ENCODE measurements around the gene SCRT2. TPM values are rescaled to one million over a fixed set of nuclear protein-coding genes. Genes with fewer than 3 reads are reported as not detected.

SCRT2 gene
- total and polyA plus RNA-seq, 2 of the 4 experiments (the other 2 are of a cell fraction): not detected

DNA sequence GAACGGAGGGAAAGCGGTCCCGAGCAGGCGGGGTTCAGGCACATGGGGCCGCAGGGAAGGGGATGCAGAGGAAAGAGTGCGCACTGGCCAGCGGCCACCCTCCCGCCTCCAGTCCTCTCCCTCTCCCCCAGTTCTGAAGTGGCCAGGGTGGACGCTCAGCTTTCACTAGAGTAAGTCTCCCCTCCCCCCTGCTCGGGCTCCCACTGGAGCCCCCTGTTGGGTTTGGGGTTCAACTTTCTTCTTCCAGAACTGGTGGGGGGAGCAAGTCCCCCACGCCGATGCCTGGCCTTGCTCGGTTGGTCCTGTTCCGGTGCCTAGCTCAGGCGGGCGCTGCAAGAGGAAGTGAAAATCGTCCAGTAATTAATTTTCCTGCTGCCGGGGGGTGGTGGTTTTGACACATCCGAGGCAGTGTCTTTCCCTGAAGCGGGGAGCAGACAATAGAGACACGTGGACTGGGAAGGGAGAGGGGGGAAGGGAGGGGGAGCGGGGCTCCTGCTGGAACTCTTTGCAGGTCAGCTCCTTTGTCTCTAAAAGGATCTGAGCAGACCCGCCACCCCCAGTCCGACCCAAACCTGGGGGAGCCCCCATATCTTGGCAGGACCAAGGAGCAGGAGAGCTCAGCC lies 824 bp upstream of the SCRT2 start:
- Histone ChIP-seq H3K9me1 (ENCODE audit: insufficient read depth, low read length) (no peaks in the 10 kb centered on the region), H3K4ac (ENCODE audit: low read depth, low read length) (no peak overlapping the region), H3K36me3 (ENCODE audit: control insufficient read depth, insufficient read depth, low read length) (no peaks in the 10 kb centered on the region), H4K20me1 (ENCODE audit: insufficient read depth, low read length) (no peaks in the 10 kb centered on the region), H2AK9ac (replicated peaks; ENCODE audit: low read depth, low read length, poor library complexity) (no peak overlapping the region), H2BK20ac (ENCODE audit: low read depth, low read length) (no peak overlapping the region), H2AK5ac (ENCODE audit: low read depth, low read length) (no peak overlapping the region), H4K91ac (ENCODE audit: insufficient read depth, low read depth, low read length) (no peak overlapping the region), H4K8ac (ENCODE audit: low read depth in 2 of 2, low read length in 2 of 2) (no peak overlapping the region), H3K27me3 (ENCODE audit: control insufficient read depth, insufficient read depth, low read length) (peaks cover 54% of the 10 kb centered on the region), H3K4me2 (ENCODE audit: low read depth, low read length) (no peak overlapping the region), H3K18ac (ENCODE audit: low read depth, low read length) (no peak overlapping the region), H3K4me1 (ENCODE audit: control insufficient read depth, insufficient read depth, low read length) (no peaks in the 10 kb centered on the region), H3K9ac (ENCODE audit: low read depth, low read length) (no peak overlapping the region), H3K56ac (ENCODE audit: extremely low read depth, insufficient read depth, low read length) (no peak overlapping the region), H2BK15ac (ENCODE audit: low read depth, low read length) (no peak overlapping the region), H3K27ac (ENCODE audit: insufficient read depth, low read length) (no peak overlapping the region), H4K5ac (ENCODE audit: low read depth, low read length) (no peak overlapping the region), H2BK120ac (ENCODE audit: low read depth, low read length) (no peak overlapping the region), H2AFZ (replicated peaks; ENCODE audit: low read length, poor library complexity) (no peak overlapping the region), H2BK5ac (ENCODE audit: low read depth, low read length, poor library complexity, severe bottlenecking) (no peak overlapping the region), H3K79me1 (ENCODE audit: low read depth in 1 of 2, low read length in 2 of 2) (no peaks in the 10 kb centered on the region), H3K9me3 (ENCODE audit: control insufficient read depth, insufficient read depth, low read length) (no peaks in the 10 kb centered on the region), H3K14ac (replicated peaks; ENCODE audit: low read depth, low read length) (no peak overlapping the region), H3K23ac (ENCODE audit: low read depth, low read length) (no peak overlapping the region), H3K4me3 (ENCODE audit: insufficient read depth, low read depth, low read length) (no peak overlapping the region)
- CTCF ChIA-PET: no interaction called here
- intact Hi-C loops (cut with micrococcal nuclease): no loop called here
- ATAC-seq (ENCODE audit: low read depth) (no peak), DNase-seq (no peak)
- dilution Hi-C loops (cut with HindIII; ENCODE audit: low sequenced_read_pairs, unreplicated experiment): no loop called here
- POLR2A ChIA-PET (ENCODE audit: unreplicated experiment): interaction anchor here (0.5 kb wide), 1 partner anchor 219 kb away, joined by 20 read pairs; no protein-coding TSS in a partner anchor
- TF ChIP-seq FOS (IDR thresholded peaks at IDR 0.05; ENCODE audit: low read depth, low read length): no peak
- no peak for TF ChIP-seq NFE2L2 (IDR thresholded peaks at IDR 0.05; ENCODE audit: low read depth, low read length)
- no TSS peak for BruUV-seq (replicated peaks)
- in situ Hi-C loops (cut with MboI; ENCODE audit: low sequenced_read_pairs): loop anchor here (10.0 kb wide), 1 partner anchor 112 kb away; no protein-coding TSS in a partner anchor
- 0% methylated on average over 3 of the region's 24 CpGs; no CpG with 5 or more reads in 1 of the 2 experiments for WGBS, 2 experiments (ENCODE audit: extremely low coverage in 2 of 2, insufficient read length in 1 of 2)
